NT2/D1 (cell line): ENCODE measurements around the gene WDCP.
"Not testable (repeated sequence)": the region's sequence is repeated elsewhere in the genome, so short reads cannot be mapped to it uniquely, and the experiment has no call there.

Experiments used
- DNase-seq: peaks from one replicate; pipeline ENCODE4 v3.0.0-alpha.2; 2011; ENCODE audit warnings: low read depth, low spot score
- H3K27me3 ChIP-seq: 2 replicates; pipeline ENCODE4 v1.6.0; 2011; ENCODE audit warnings: mild to moderate bottlenecking; ENCODE audit not compliant: insufficient read length, insufficient read depth
- H3K36me3 ChIP-seq: 2 replicates; pipeline ENCODE4 v1.6.1; 2011; ENCODE audit warnings: mild to moderate bottlenecking, low read length, mixed read lengths; ENCODE audit not compliant: insufficient read depth, insufficient read length
- H3K4me1 ChIP-seq: 2 replicates; pipeline ENCODE4 v1.5.1; 2011; ENCODE audit not compliant: insufficient read depth, insufficient read length
- H3K4me3 ChIP-seq: 2 replicates; pipeline ENCODE4 v1.5.1; 2011; ENCODE audit warnings: low read depth; ENCODE audit not compliant: insufficient read length
- H3K9ac ChIP-seq: 2 replicates; pipeline ENCODE4 v1.6.0; 2011; ENCODE audit warnings: low read depth; ENCODE audit not compliant: insufficient read length
- H3K9me3 ChIP-seq: 2 replicates; pipeline ENCODE4 v1.5.1; 2011; ENCODE audit warnings: mild to moderate bottlenecking, low read length; ENCODE audit not compliant: insufficient read depth
- SUZ12 ChIP-seq: IDR thresholded peaks from 2 replicates; pipeline ENCODE4 v1.6.1; 2011; ENCODE audit not compliant: insufficient read length, insufficient read depth; ENCODE audit errors: extremely low read depth
- YY1 ChIP-seq: IDR thresholded peaks from 2 replicates; pipeline ENCODE4 v1.6.1; 2011; ENCODE audit not compliant: insufficient read length, insufficient read depth
- ZNF274 ChIP-seq: IDR thresholded peaks from 2 replicates; pipeline ENCODE4 v1.6.1; 2011; ENCODE audit warnings: mild to moderate bottlenecking, low read depth, low read length

Gene WDCP

DNA sequence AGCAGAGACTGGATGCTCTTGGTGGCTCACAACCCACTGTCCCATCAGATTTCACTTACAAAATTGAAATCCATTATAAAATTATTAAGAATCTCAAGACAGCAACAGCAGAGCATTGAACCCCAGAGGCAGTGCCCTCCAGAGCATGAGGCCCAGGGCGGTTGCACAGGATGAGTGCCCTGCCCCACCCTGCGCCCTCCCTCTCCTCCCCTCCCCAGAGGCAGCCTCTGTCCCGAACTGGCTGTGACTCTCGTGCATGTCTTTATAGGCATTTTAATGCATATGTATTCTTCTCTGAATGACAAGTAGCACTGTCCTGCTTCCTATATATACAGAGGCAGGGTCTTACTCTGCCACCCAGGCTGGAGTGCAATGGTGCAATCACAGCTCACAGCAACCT, 26.9 kb downstream of the WDCP start:
- Histone ChIP-seq H3K27me3 (no peaks in the 10 kb centered on the region), H3K36me3 (peaks cover 24% of the 10 kb centered on the region), H3K4me3 (no peak overlapping the region), H3K4me1 (peaks cover 31% of the 10 kb centered on the region), H3K9ac (no peak overlapping the region), H3K9me3 (no peaks in the 10 kb centered on the region)
- DNase-seq = no peak
- no peak for TF ChIP-seq ZNF274
- TF ChIP-seq YY1 = no peak
- TF ChIP-seq SUZ12 = no peak

DNA sequence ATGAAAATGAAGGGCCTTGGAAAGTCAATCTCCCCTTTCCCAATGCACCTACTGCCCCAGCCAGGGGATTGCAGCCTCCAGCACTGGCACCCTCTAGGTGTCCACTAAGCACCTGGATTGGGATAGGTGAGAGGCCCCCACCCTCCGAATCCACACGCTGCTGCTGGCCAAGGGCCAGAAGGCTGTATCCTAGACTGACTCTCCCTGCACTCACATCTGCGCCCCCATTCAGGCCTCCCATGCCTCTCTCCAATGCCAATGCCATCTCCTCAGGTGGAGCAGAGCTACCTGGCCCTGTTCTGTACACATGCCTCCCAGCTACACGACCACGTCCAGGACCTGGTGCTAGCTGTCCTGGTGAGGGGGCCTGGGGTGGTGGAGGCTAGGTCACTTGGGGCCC, 27.5 kb downstream of the WDCP start:
- Histone ChIP-seq H3K9ac (no peak overlapping the region), H3K4me1 (peaks cover 26% of the 10 kb centered on the region), H3K9me3 (no peaks in the 10 kb centered on the region), H3K4me3 (no peak overlapping the region), H3K36me3 (peaks cover 19% of the 10 kb centered on the region), H3K27me3 (no peaks in the 10 kb centered on the region)
- DNase-seq = no peak
- TF ChIP-seq ZNF274 (no peak), SUZ12 (no peak), YY1 (no peak)

DNA sequence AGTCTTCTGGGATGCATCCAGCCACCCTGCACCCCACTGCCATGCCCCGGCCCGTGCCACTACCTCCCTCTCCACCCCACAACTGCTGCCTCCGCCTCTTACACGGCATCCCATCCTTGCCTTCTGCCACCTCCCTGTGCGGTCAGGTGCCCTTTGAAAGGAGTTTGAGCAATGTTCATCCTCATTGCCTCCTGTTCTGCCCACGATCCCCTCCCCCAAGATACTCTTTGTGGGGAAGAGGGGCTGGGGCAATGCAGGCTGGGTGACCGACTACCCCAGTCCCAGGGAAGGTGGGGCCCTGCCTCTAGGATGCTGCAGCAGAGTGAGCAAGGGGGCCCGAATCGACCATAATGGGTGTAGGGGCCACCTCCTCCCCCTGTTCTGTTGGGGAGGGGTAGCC, 28.9 kb downstream of the WDCP start:
- H3K36me3 ChIP-seq = peaks cover 9% of the 10 kb centered on the region
- no peak overlapping the region for H3K4me3 ChIP-seq
- no peak overlapping the region for H3K9ac ChIP-seq
- no peak for DNase-seq
- no peaks in the 10 kb centered on the region for H3K9me3 ChIP-seq
- H3K4me1 ChIP-seq = peaks cover 17% of the 10 kb centered on the region
- no peak for TF ChIP-seq YY1
- TF ChIP-seq ZNF274 = no peak
- no peak for TF ChIP-seq SUZ12
- no peaks in the 10 kb centered on the region for H3K27me3 ChIP-seq

DNA sequence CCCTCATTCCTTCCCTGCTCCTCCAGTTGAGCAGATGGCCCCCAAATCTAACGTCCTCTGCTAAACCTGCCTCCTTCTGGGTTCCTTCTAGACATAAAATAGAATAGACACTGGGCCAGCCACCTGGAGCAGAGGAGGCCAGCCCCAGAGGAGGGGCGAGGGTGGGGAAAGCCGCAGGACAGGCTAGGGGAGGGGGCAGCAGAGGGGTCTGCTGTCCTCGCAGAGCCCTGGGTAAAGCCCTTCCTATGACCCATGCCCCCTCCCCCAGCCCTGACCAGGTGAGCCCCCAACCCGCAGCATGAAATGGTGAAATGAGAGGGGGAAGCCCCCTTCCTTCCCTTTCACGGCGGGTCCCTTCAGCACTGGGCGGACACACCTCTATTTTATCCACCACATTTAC, 29.5 kb downstream of the WDCP start:
- Histone ChIP-seq H3K27me3 (no peaks in the 10 kb centered on the region), H3K9ac (no peak overlapping the region), H3K9me3 (no peaks in the 10 kb centered on the region), H3K36me3 (peaks cover 4% of the 10 kb centered on the region), H3K4me1 (peaks cover 17% of the 10 kb centered on the region), H3K4me3 (no peak overlapping the region)
- TF ChIP-seq YY1 = no peak
- TF ChIP-seq ZNF274 = no peak
- no peak for TF ChIP-seq SUZ12
- DNase-seq = no peak

DNA sequence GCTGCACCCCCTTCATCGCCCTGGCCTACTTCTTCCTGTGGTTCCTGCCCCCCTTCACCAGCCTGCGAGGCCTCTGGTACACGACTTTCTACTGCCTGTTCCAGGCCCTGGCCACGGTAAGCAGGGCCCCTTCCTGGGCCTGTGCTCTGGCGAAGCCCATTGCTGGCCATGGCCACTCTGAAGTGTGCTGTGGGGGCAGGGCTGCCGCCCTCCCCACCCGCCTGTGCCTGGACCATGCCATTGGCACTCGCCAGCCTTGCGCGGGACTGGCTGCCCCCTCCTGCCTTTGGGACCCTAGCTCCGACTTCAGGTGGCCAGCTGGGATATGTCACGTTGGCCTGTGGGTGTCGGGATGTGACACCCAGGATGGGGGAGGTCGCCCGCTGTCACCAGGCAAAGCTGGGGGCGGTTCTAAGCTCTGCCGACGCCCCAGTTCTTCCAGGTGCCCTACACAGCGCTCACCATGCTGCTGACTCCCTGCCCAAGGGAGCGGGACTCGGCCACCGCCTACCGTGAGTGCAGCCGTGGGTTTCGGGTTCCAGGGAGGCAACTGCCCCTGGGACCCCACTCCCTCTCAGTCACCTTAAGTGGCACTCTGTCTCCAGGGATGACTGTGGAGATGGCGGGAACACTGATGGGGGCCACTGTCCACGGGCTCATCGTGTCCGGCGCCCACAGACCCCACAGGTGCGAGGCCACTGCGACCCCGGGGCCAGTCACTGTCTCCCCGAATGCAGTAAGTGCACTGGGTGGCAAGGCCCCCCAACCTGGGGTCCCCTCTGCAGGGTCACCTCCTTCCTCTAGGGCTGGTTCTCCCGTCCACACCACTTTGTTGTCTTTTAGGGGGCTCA, 30.1 kb downstream of the WDCP start:
- no peak overlapping the region for H3K9ac ChIP-seq
- no peak overlapping the region for H3K4me3 ChIP-seq
- no peaks in the 10 kb centered on the region for H3K27me3 ChIP-seq
- H3K36me3 ChIP-seq = no peaks in the 10 kb centered on the region
- H3K4me1 ChIP-seq = peaks cover 17% of the 10 kb centered on the region
- DNase-seq = no peak
- TF ChIP-seq SUZ12 (no peak), YY1 (no peak), ZNF274 (no peak)
- H3K9me3 ChIP-seq = no peaks in the 10 kb centered on the region

DNA sequence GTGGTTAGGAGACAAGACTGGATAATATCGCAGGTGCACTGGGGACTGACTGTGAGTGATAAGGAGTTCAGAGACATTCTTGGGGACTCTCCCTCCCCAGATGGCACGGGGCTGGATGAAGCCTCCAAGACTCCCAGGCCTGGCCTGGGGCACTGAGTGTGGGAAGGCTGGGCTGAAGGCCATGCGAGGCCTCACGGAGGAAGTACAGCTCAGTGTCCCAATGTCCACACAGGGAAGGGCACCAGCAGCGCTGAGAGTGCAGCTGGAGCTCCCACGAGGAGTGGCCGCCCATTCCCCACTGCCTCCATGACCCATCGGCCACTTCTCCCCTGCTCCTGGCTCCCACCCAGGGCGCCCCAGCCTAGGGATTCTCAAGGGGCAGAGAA, 30.8 kb downstream of the WDCP start:
- Histone ChIP-seq H3K36me3 (no peaks in the 10 kb centered on the region), H3K9ac (no peak overlapping the region), H3K4me3 (no peak overlapping the region), H3K4me1 (peaks cover 12% of the 10 kb centered on the region), H3K27me3 (no peaks in the 10 kb centered on the region), H3K9me3 (no peaks in the 10 kb centered on the region)
- TF ChIP-seq YY1 = no peak
- no peak for TF ChIP-seq SUZ12
- TF ChIP-seq ZNF274 = no peak
- no peak for DNase-seq

DNA sequence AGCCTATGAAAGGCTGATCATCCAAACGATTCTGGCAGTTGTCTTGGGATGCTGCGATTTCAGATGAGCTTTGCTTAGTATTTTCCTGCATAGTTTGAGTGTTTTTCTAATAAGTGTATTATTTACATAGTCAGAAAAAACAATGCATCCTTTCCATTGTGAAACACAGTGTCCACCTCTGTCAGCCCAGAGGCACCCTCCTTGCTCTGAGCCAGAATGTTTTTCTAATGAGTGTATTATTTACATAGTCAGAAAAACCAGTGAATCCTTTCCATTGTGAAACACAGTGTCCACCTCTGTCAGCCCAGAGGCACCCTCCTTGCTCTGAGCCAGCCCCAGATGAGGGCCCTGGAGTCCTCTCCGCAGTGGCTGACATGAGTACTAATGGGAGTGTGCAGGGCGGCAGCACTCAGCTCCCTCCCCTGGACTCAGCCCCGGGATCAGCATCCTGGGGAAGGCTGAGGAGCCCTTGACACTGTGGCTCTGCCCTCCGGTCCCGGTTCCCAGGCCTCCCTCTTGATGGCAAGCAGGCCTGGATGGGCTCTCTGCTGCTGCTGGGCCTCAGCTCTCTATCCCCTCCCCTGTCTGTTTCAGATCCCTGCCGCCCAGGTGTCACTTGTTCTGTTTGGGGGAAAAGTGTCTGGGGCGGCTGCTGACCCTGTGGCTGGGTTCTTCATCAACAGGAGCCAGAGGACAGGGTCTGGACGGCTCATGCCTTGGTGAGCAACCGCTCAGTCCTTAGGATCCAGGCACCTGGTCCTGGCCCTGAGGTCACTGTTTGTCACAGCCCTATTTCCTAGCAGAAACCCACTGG, 31.4 kb downstream of the WDCP start:
- no peaks in the 10 kb centered on the region for H3K9me3 ChIP-seq
- TF ChIP-seq ZNF274 (no peak), YY1 (no peak), SUZ12 (no peak)
- H3K27me3 ChIP-seq = no peaks in the 10 kb centered on the region
- peak overlapping the region; percentile 50 for H3K9ac ChIP-seq
- no peaks in the 10 kb centered on the region for H3K36me3 ChIP-seq
- peaks cover 9% of the 10 kb centered on the region for H3K4me1 ChIP-seq
- no peak for DNase-seq
- no peak overlapping the region for H3K4me3 ChIP-seq

DNA sequence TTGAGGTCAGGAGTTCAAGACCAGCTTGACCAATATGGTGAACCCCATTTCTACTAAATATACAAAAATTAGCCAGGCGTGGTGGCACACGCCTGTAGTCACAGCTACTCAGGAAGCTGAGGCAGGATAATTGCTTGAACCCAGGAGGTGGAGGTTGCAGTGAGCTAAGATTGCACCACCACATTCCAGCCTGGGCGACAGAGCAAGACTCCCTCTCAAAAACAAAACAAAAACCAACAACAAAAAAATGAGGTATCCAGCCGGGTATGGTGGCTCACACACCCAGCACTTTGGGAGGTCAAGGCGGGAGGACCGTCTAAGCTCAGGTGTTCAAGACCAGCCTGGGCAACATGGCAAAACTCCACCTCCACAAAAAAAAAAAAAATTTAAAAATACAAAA, 32.3 kb downstream of the WDCP start:
- not testable (repeated sequence) for H3K9ac ChIP-seq, H3K9me3 ChIP-seq, H3K36me3 ChIP-seq, DNase-seq, H3K27me3 ChIP-seq, H3K4me3 ChIP-seq
- H3K4me1 ChIP-seq = peaks cover 11% of the 10 kb centered on the region
